Nephron progenitor cell (in vitro differentiated cells): ENCODE data around the gene LPAR1.

Experiments used
- DNase-seq: peaks from one replicate; pipeline ENCODE4 v3.0.0; 2021
- H3K27ac Mint-ChIP-seq: 2 replicates; pipeline ENCODE4 v1.8.0; 2021; ENCODE audit warnings: mild to moderate bottlenecking, moderate library complexity, mixed read lengths
- H3K27me3 Mint-ChIP-seq: 2 replicates; pipeline ENCODE4 v1.8.0; 2021; ENCODE audit warnings: mild to moderate bottlenecking, low read depth, mixed read lengths; ENCODE audit not compliant: poor library complexity
- H3K36me3 Mint-ChIP-seq: 2 replicates; pipeline ENCODE4 v1.8.0; 2021; ENCODE audit warnings: low read depth, mixed read lengths
- H3K4me1 Mint-ChIP-seq: 2 replicates; pipeline ENCODE4 v1.8.0; 2021; ENCODE audit warnings: mixed read lengths
- H3K4me3 Mint-ChIP-seq: 2 replicates; pipeline ENCODE4 v1.8.0; 2021; ENCODE audit warnings: mild to moderate bottlenecking, moderate library complexity, mixed read lengths
- H3K9me3 Mint-ChIP-seq: 2 replicates; pipeline ENCODE4 v1.8.0; 2021; ENCODE audit warnings: mild to moderate bottlenecking, moderate library complexity, mixed read lengths
- CTCF ChIP-seq: fragments of 200-600 bp; sonication (generic); IDR thresholded peaks from 2 replicates; pipeline ENCODE4 v1.5.0; 2021; ENCODE audit warnings: antibody characterized with exemption

Gene LPAR1

GRCh38 chr9:111038331-111039230 lies at the start of gene LPAR1:
Gene LPAR1, minus strand, starts transcription at chr9:111038470. Its CDS starts 66,353 bp downstream, at chr9:110972117.
- no peak within 1 kb of the TSS for H3K27ac Mint-ChIP-seq
- H3K4me1 Mint-ChIP-seq = peaks cover 42% of the 10 kb centered on the region
- H3K9me3 Mint-ChIP-seq = no peaks in the 10 kb centered on the region
- no peak for TF ChIP-seq CTCF
- DNase-seq = peak; percentile 70
- H3K4me3 Mint-ChIP-seq = peak within 1 kb of the TSS; percentile 93
- peaks cover 48% of the 10 kb centered on the region for H3K27me3 Mint-ChIP-seq
- H3K36me3 Mint-ChIP-seq = no peaks in the 10 kb centered on the region

GRCh38 chr9:111078391-111079038 lies 40.2 kb upstream of the LPAR1 start:
- Mint-ChIP-seq H3K4me1 (no peaks in the 10 kb centered on the region), H3K27ac (no peak overlapping the region), H3K36me3 (no peaks in the 10 kb centered on the region), H3K4me3 (no peak overlapping the region), H3K9me3 (peaks cover 3% of the 10 kb centered on the region), H3K27me3 (peaks cover 3% of the 10 kb centered on the region)
- TF ChIP-seq CTCF = no peak
- no peak for DNase-seq

- H3K36me3 Mint-ChIP-seq = no peaks in the 10 kb centered on the region
- no peaks in the 10 kb centered on the region for H3K4me1 Mint-ChIP-seq
- TF ChIP-seq CTCF = no peak
- peaks cover 3% of the 10 kb centered on the region for H3K9me3 Mint-ChIP-seq
- no peak overlapping the region for H3K27ac Mint-ChIP-seq
- H3K4me3 Mint-ChIP-seq = no peak overlapping the region
- no peak for DNase-seq
- peaks cover 6% of the 10 kb centered on the region for H3K27me3 Mint-ChIP-seq
Observed at GRCh38 chr9:111076519-111076918, 38.2 kb upstream of the LPAR1 start.

GRCh38 chr9:111076042-111076441 lies 37.8 kb upstream of the LPAR1 start:
- Mint-ChIP-seq H3K9me3 (peaks cover 3% of the 10 kb centered on the region), H3K27ac (no peak overlapping the region), H3K36me3 (no peaks in the 10 kb centered on the region), H3K27me3 (peaks cover 6% of the 10 kb centered on the region), H3K4me3 (no peak overlapping the region), H3K4me1 (no peaks in the 10 kb centered on the region)
- TF ChIP-seq CTCF = no peak
- no peak for DNase-seq

GRCh38 chr9:111074395-111074794 lies 36.1 kb upstream of the LPAR1 start:
- Mint-ChIP-seq H3K9me3 (no peaks in the 10 kb centered on the region), H3K4me1 (no peaks in the 10 kb centered on the region), H3K36me3 (no peaks in the 10 kb centered on the region), H3K27me3 (peaks cover 6% of the 10 kb centered on the region), H3K27ac (no peak overlapping the region), H3K4me3 (no peak overlapping the region)
- DNase-seq = no peak
- no peak for TF ChIP-seq CTCF
